A549 (cell line): ENCODE results near the gene EFEMP1. TPM values are rescaled to one million over a fixed set of nuclear protein-coding genes. Genes with fewer than 3 reads are reported as not detected.

ENCODE experiments used
- ATAC-seq, 2 experiments: fragments of 200-7000 bp in 1 of 2; fragments of >200 bp in 1 of 2; cut with Nextera tagmentation in 1 of 2; cut with Tn5 transposase in 1 of 2; 3 replicates each; pipeline versions ENCODE4 v1.8.0 to v1.9.1; 2018 to 2020; ENCODE audit warnings: mild to moderate bottlenecking in 1 of 2, moderate library complexity in 1 of 2
- CTCF ChIA-PET: fragments of 300-600 bp; sonication (Branson Sonifier 250); formaldehyde crosslinking; extraction: SDS; loops from one replicate; lab custom pipeline; 2021; ENCODE audit warnings: antibody characterized with exemption, inconsistent platforms; lab: Yijun Ruan, JAX
- POLR2A ChIA-PET: fragments of 350-600 bp; formaldehyde crosslinking; extraction: SDS; loops from one replicate; lab custom pipeline; 2021; ENCODE audit warnings: antibody characterized with exemption, inconsistent platforms; lab: Yijun Ruan, JAX
- DNase-seq, 2 experiments: peaks; one replicate each; pipeline versions ENCODE4 v3.0.0 to v3.0.0-alpha.2; 2011 to 2016; ENCODE audit warnings: low read depth in 1 of 2, low spot score in 1 of 2
- FAIRE-seq: peaks from 2 replicates; lab custom pipeline; 2011; peaks lifted over from hg19 to GRCh38; lab: Jason Lieb, UNC
- H3K27ac ChIP-seq, 2 experiments: fragments of >200 bp; sonication (Bioruptor Twin); formaldehyde crosslinking; 3 replicates each; pipeline ENCODE4 v1.5.1; 2016 to 2017
- H3K4me1 ChIP-seq: fragments of >200 bp; sonication (Bioruptor Twin); formaldehyde crosslinking; 3 replicates; pipeline ENCODE4 v1.6.1; 2016
- H3K4me2 ChIP-seq: fragments of >200 bp; sonication (Bioruptor Twin); formaldehyde crosslinking; 3 replicates; pipeline ENCODE4 v1.6.1; 2016
- H3K4me3 ChIP-seq: fragments of >200 bp; sonication (Bioruptor Twin); formaldehyde crosslinking; 3 replicates; pipeline ENCODE4 v1.5.1; 2016
- H3K9me3 ChIP-seq: fragments of >200 bp; sonication (Bioruptor Twin); formaldehyde crosslinking; 3 replicates; pipeline ENCODE4 v1.6.1; 2016
- CBX2 ChIP-seq: fragments of 200-600 bp; sonication (generic); IDR thresholded peaks from 2 replicates; pipeline ENCODE4 v1.6.1; 2016; ENCODE audit warnings: low read depth, mild to moderate bottlenecking, borderline replicate concordance
- CBX8 ChIP-seq: fragments of 200-600 bp; sonication (generic); IDR thresholded peaks from 2 replicates; pipeline ENCODE4 v1.6.1; 2016
- CHD2 ChIP-seq: fragments of 150-350 bp; IDR thresholded peaks from 2 replicates; pipeline ENCODE4 v1.6.1; 2014; ENCODE audit warnings: low read length; ENCODE audit not compliant: partially characterized antibody
- CTCF ChIP-seq: fragments of >200 bp; sonication (Bioruptor Twin); formaldehyde crosslinking; IDR thresholded peaks from 3 replicates; pipeline ENCODE4 v1.5.1; 2016
- EHF ChIP-seq: fragments of 250-450 bp; sonication (Bioruptor Pico); IDR thresholded peaks from 2 replicates; pipeline ENCODE4 v1.5.0; 2020; ENCODE audit warnings: mild to moderate bottlenecking
- EP300 ChIP-seq, 2 experiments: fragments of >200 bp; sonication (Bioruptor Twin); formaldehyde crosslinking; IDR thresholded peaks; 2 replicates in 1 of 2; 3 replicates in 1 of 2; pipeline ENCODE4 v1.6.1; 2016 to 2017
- ESRRA ChIP-seq: fragments of 150-350 bp; IDR thresholded peaks from 2 replicates; pipeline ENCODE4 v1.6.1; 2014; ENCODE audit warnings: mild to moderate bottlenecking, low read length, borderline replicate concordance
- GATA3 ChIP-seq: IDR thresholded peaks from 2 replicates; pipeline ENCODE4 v1.6.1; 2012; ENCODE audit warnings: borderline replicate concordance
- HES2 ChIP-seq: fragments of >200 bp; sonication (Bioruptor Twin); formaldehyde crosslinking; IDR thresholded peaks from 2 replicates; pipeline ENCODE4 v1.6.1; 2016
- HMGXB4 ChIP-seq: fragments of 250-450 bp; sonication (Bioruptor Pico); IDR thresholded peaks from 2 replicates; pipeline ENCODE4 v1.5.0; 2021; ENCODE audit warnings: mild to moderate bottlenecking, moderate library complexity, borderline replicate concordance
- HOXA7 ChIP-seq: fragments of 250-450 bp; sonication (Bioruptor Pico); IDR thresholded peaks from 2 replicates; pipeline ENCODE4 v1.5.0; 2020; ENCODE audit warnings: mild to moderate bottlenecking, moderate library complexity
- KDM1A ChIP-seq: fragments of 200-600 bp; sonication (generic); IDR thresholded peaks from 2 replicates; pipeline ENCODE4 v1.6.1; 2016; ENCODE audit warnings: low read depth, mild to moderate bottlenecking
- MAFK ChIP-seq: fragments of 450-650 bp; IDR thresholded peaks from 2 replicates; pipeline ENCODE4 v1.6.1; 2014; ENCODE audit not compliant: partially characterized antibody
- MAZ ChIP-seq: fragments of 150-350 bp; IDR thresholded peaks from 2 replicates; pipeline ENCODE4 v1.6.1; 2014; ENCODE audit warnings: antibody characterized with exemption, low read depth, low read length, borderline replicate concordance
- MYC ChIP-seq: IDR thresholded peaks from 2 replicates; pipeline ENCODE4 v1.6.1; 2012; ENCODE audit warnings: mild to moderate bottlenecking, inconsistent platforms, low read length, improper control_type of control experiment, borderline replicate concordance
- NR3C1 ChIP-seq: fragments of >200 bp; sonication (Bioruptor Twin); formaldehyde crosslinking; IDR thresholded peaks from 3 replicates; pipeline ENCODE4 v1.6.1; 2017
- POLR2AphosphoS2 ChIP-seq: conservative IDR thresholded peaks from 2 replicates; pipeline ENCODE4 v1.6.1; 2012; ENCODE audit warnings: low read length, improper control_type of control experiment, inconsistent platforms
- RAD21 ChIP-seq, 2 experiments: fragments of >200 bp in 1 of 2; sonication (Bioruptor Twin) in 1 of 2; formaldehyde crosslinking in 1 of 2; IDR thresholded peaks in 1 of 2; conservative IDR thresholded peaks in 1 of 2; 2 replicates in 1 of 2; 3 replicates in 1 of 2; pipeline ENCODE4 v1.6.1; 2012 to 2018; ENCODE audit warnings: inconsistent platforms in 1 of 2
- RNF2 ChIP-seq: fragments of 200-600 bp; sonication (generic); IDR thresholded peaks from 2 replicates; pipeline ENCODE4 v1.6.1; 2016; ENCODE audit warnings: low read depth, mild to moderate bottlenecking, antibody characterized with exemption, moderate library complexity, borderline replicate concordance
- ZFP36 ChIP-seq: fragments of 450-650 bp; IDR thresholded peaks from 2 replicates; pipeline ENCODE4 v1.6.1; 2014; ENCODE audit warnings: borderline replicate concordance; ENCODE audit not compliant: partially characterized antibody
- ZSCAN20 ChIP-seq: fragments of 250-450 bp; sonication (Bioruptor Pico); IDR thresholded peaks from 2 replicates; pipeline ENCODE4 v1.8.0; 2022; ENCODE audit warnings: mild to moderate bottlenecking, moderate library complexity
- WGBS: methylation state at CpG from one replicate; pipeline ENCODE4 v1.1.6; 2017; ENCODE audit errors: missing lambda C conversion rate; 5-methylcytosine and 5-hydroxymethylcytosine counted together
- polyA plus RNA-seq, 4 experiments: library from polyadenylated mRNA; depleted of rRNA in 3 of 4; stranded (reverse); fragments of >200 nt; fragmentation: RNase III in 1 of 4; extraction: RNeasy Plus Mini Kit Qiagen cat#74134 plus additional on column Dnase treatment in 1 of 4; gene quantifications; 2 replicates in 3 of 4; 3 replicates in 1 of 4; pipeline ENCODE4 v1.2.3, GENCODE V29; 2011 to 2017
- TF ChIP-seq, protein P1 (sequence below): IDR thresholded peaks from 2 replicates; pipeline ENCODE4 v1.6.1; 2012; ENCODE audit warnings: low read depth, borderline replicate concordance
- TF ChIP-seq, protein P2 (sequence below): fragments of 250-450 bp; sonication (Bioruptor Pico); IDR thresholded peaks from 2 replicates; pipeline ENCODE4 v1.5.0; 2020; ENCODE audit warnings: low read depth, mild to moderate bottlenecking, moderate library complexity
- TF ChIP-seq, protein P3 (sequence below): fragments of 450-650 bp; IDR thresholded peaks from 2 replicates; pipeline ENCODE4 v1.6.1; 2014; ENCODE audit warnings: antibody characterized with exemption

EFEMP1 gene
- polyA plus RNA-seq, 2 of the 4 experiments (the other 2 are of a cell fraction) = 48.5 to 59.2 TPM

- H3K27ac ChIP-seq = no peak overlapping the region
- WGBS = 66% methylated on average over 2 of the region's 2 CpGs
- TF ChIP-seq RAD21 (conservative IDR thresholded peaks at IDR 0.05 in 1 of 2, IDR thresholded peaks at IDR 0.05 in 1 of 2) (no peak), CBX8 (no peak), ESRRA (no peak), ZSCAN20 (CRISPR knock-in tag) (no peak), RNF2 (no peak), CTCF (no peak), ZFP36 (no peak), EP300 (IDR thresholded peaks at IDR 0.05) (no peak), KDM1A (no peak), MAZ (no peak), GATA3 (no peak), HOXA7 (CRISPR knock-in tag) (no peak), POLR2AphosphoS2 (no peak), MAFK (no peak), EHF (CRISPR knock-in tag) (no peak), MYC (no peak), HMGXB4 (CRISPR knock-in tag) (no peak), CHD2 (no peak)
- TF ChIP-seq, protein P1, sequence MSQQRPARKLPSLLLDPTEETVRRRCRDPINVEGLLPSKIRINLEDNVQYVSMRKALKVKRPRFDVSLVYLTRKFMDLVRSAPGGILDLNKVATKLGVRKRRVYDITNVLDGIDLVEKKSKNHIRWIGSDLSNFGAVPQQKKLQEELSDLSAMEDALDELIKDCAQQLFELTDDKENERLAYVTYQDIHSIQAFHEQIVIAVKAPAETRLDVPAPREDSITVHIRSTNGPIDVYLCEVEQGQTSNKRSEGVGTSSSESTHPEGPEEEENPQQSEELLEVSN = no peak
- TF ChIP-seq, protein P2, sequence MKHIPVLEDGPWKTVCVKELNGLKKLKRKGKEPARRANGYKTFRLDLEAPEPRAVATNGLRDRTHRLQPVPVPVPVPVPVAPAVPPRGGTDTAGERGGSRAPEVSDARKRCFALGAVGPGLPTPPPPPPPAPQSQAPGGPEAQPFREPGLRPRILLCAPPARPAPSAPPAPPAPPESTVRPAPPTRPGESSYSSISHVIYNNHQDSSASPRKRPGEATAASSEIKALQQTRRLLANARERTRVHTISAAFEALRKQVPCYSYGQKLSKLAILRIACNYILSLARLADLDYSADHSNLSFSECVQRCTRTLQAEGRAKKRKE = no peak
- TF ChIP-seq, all 56 proteins: peak for 0
- Histone ChIP-seq H3K4me3 (no peak overlapping the region), H3K4me2 (no peak overlapping the region), H3K9me3 (no peaks in the 10 kb centered on the region), H3K4me1 (peaks cover 4% of the 10 kb centered on the region; the same call in 1 of the 3 replicates)
- ATAC-seq (no peak), DNase-seq (no peak), FAIRE-seq (peak; percentile 54)
- POLR2A ChIA-PET = no interaction called here
- CTCF ChIA-PET = interaction anchor here (1.4 kb wide), 1 partner anchor 12 kb away, joined by 6 read pairs; no protein-coding TSS in a partner anchor
Observed at GRCh38 chr2:55949613-55950012, 26.0 kb upstream of the EFEMP1 start.

- no peak overlapping the region for H3K27ac ChIP-seq
- H3K4me2 ChIP-seq = no peak overlapping the region
- peaks cover 4% of the 10 kb centered on the region; the same call in 1 of the 3 replicates for H3K4me1 ChIP-seq
- no peak overlapping the region for H3K4me3 ChIP-seq
- FAIRE-seq = no peak
- DNase-seq = no peak
- ChIA-PET CTCF (interaction anchor here (1.4 kb wide), 1 partner anchor 12 kb away, joined by 6 read pairs; no protein-coding TSS in a partner anchor), POLR2A (no interaction called here)
- no peaks in the 10 kb centered on the region for H3K9me3 ChIP-seq
- no peak for ATAC-seq
- TF ChIP-seq ZSCAN20 (CRISPR knock-in tag) (no peak), HES2 (no peak), NR3C1 (no peak), EP300 (IDR thresholded peaks at IDR 0.05) (no peak), CBX2 (no peak), GATA3 (no peak)
- TF ChIP-seq, protein P3, sequence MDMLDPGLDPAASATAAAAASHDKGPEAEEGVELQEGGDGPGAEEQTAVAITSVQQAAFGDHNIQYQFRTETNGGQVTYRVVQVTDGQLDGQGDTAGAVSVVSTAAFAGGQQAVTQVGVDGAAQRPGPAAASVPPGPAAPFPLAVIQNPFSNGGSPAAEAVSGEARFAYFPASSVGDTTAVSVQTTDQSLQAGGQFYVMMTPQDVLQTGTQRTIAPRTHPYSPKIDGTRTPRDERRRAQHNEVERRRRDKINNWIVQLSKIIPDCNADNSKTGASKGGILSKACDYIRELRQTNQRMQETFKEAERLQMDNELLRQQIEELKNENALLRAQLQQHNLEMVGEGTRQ = no peak
Observed at GRCh38 chr2:55949211-55949610, 25.6 kb upstream of the EFEMP1 start.
